ENCODE measurements around the gene ASCL3. TPM values are rescaled to one million over a fixed set of nuclear protein-coding genes. Genes with fewer than 3 reads are reported as not detected.
A peak's percentile ranks its signal among the peaks of the same experiment; 100 is the strongest.

ASCL3 gene
- total and polyA plus RNA-seq, 7 donors: not detected

- DNase-seq (no peak), ATAC-seq (no peak)
- TF ChIP-seq CTCF (IDR thresholded peaks at IDR 0.05): no peak
- peaks cover 29% of the 10 kb centered on the region for H3K4me1 ChIP-seq
- no peak overlapping the region for H3K27ac ChIP-seq
- intact Hi-C loops (cut with DNase I): loop anchor here (5.0 to 10.0 kb wide), 2 partner anchors 220 to 222 kb away; no protein-coding TSS in a partner anchor
- H3K4me3 ChIP-seq: no peak overlapping the region
- H3K36me3 ChIP-seq (ENCODE audit: insufficient read depth in 1 of 2, low read depth in 1 of 2): peaks cover 6 to 53% of the 10 kb centered on the region in 2 donors
- 53 to 64% (median 58%) methylated on average over 4 of the region's 4 CpGs for WGBS, 3 donors
- H3K9me3 ChIP-seq: no peaks in the 10 kb centered on the region
- H3K27me3 ChIP-seq (ENCODE audit: insufficient read depth in 3 of 3, low read length in 2 of 3): no peaks in the 10 kb centered on the region
These were observed 28.2 kb downstream of the ASCL3 start for GRCh38 chr11:8914661-8915018.

GRCh38 chr11:8913961-8914660, 28.7 kb downstream of the ASCL3 start:
- DNase-seq (no peak), ATAC-seq (no peak)
- TF ChIP-seq CTCF (IDR thresholded peaks at IDR 0.05): peak; percentile 40
- no peaks in the 10 kb centered on the region for H3K9me3 ChIP-seq
- no peak overlapping the region for H3K4me3 ChIP-seq
- intact Hi-C loops (cut with DNase I): loop anchor here (5.0 to 10.0 kb wide), 2 partner anchors 221 to 222 kb away; no protein-coding TSS in a partner anchor
- peaks cover 6 to 48% of the 10 kb centered on the region in 2 donors for H3K36me3 ChIP-seq (ENCODE audit: insufficient read depth in 1 of 2, low read depth in 1 of 2)
- H3K27me3 ChIP-seq (ENCODE audit: insufficient read depth in 3 of 3, low read length in 2 of 3): no peaks in the 10 kb centered on the region
- WGBS, 3 donors: 23 to 27% (median 27%) methylated on average over 9 of the region's 9 CpGs
- H3K4me1 ChIP-seq: peaks cover 29% of the 10 kb centered on the region
- no peak overlapping the region for H3K27ac ChIP-seq

- H3K4me1 ChIP-seq: peaks cover 21% of the 10 kb centered on the region
- intact Hi-C loops (cut with DNase I): loop anchor here (5.0 to 10.0 kb wide), 2 partner anchors 219 to 224 kb away; no protein-coding TSS in a partner anchor
- no peaks in the 10 kb centered on the region for H3K27me3 ChIP-seq (ENCODE audit: insufficient read depth in 3 of 3, low read length in 2 of 3)
- H3K36me3 ChIP-seq (ENCODE audit: insufficient read depth in 1 of 2, low read depth in 1 of 2): peaks cover 3 to 21% of the 10 kb centered on the region in 2 donors
- WGBS, 3 donors: 0 to 1% (median 0%) methylated on average over 52 to 68 of the region's 68 CpGs
- H3K27ac ChIP-seq: peak within 1 kb of the TSS; percentile 89
- no peaks in the 10 kb centered on the region for H3K9me3 ChIP-seq
- DNase-seq: peak; percentile 96 to 98
- peak within 1 kb of the TSS; percentile 99 for H3K4me3 ChIP-seq
- ATAC-seq: peak; percentile 97 to 98 (median 98)
- TF ChIP-seq CTCF (IDR thresholded peaks at IDR 0.05): no peak
These were observed 31.6 kb downstream of the ASCL3 start, which contains the start of gene AKIP1 for GRCh38 chr11:8911029-8911823. AKIP1 (plus strand) TSS chr11:8911189; CDS start chr11:8911450, 261 bp downstream.

GRCh38 chr11:8910649-8911026, 32.2 kb downstream of the ASCL3 start:
- DNase-seq: no peak

More at GRCh38 chr11:8910649-8911026, 32.2 kb downstream of the ASCL3 start:
- H3K36me3 ChIP-seq (ENCODE audit: insufficient read depth in 1 of 2, low read depth in 1 of 2): peaks cover 3 to 15% of the 10 kb centered on the region in 2 donors
- intact Hi-C loops (cut with DNase I): loop anchor here (5.0 to 10.0 kb wide), 2 partner anchors 218 to 224 kb away; no protein-coding TSS in a partner anchor
- H3K4me1 ChIP-seq: peaks cover 21% of the 10 kb centered on the region
- peak; percentile 7 to 27 (median 16) for ATAC-seq
- H3K27ac ChIP-seq: no peak overlapping the region
- H3K4me3 ChIP-seq: peak overlapping the region; percentile 99
- TF ChIP-seq CTCF (IDR thresholded peaks at IDR 0.05): no peak
- H3K27me3 ChIP-seq (ENCODE audit: insufficient read depth in 3 of 3, low read length in 2 of 3): no peaks in the 10 kb centered on the region
- no peaks in the 10 kb centered on the region for H3K9me3 ChIP-seq
- WGBS, 3 donors: 0 to 3% (median 1%) methylated on average over 6 to 19 of the region's 19 CpGs
